Lung (tissue), 13 donors: ENCODE data around the gene RNF225. TPM values are rescaled to one million over a fixed set of nuclear protein-coding genes. Genes with fewer than 3 reads are reported as not detected.
"Not testable (repeated sequence)": the region's sequence is repeated elsewhere in the genome, so short reads cannot be mapped to it uniquely, and the experiment has no call there.

Experiments
- ATAC-seq: fragments of 200-7000 bp; cut with Tn5 transposase; one replicate; pipeline ENCODE4 v1.9.1; 2020; ENCODE audit warnings: moderate number of reproducible peaks; ENCODE audit not compliant: insufficient read depth, low FRiP score
- DNase-seq, 3 donors: peaks; one replicate each; pipeline ENCODE4 v3.0.0-alpha.2; 2013 to 2017
- H3K27ac ChIP-seq, 2 donors: one replicate each; pipeline ENCODE4 v1.5.1; 2013; ENCODE audit warnings: mild to moderate bottlenecking in 2 of 2, moderate library complexity in 2 of 2, control low read depth in 1 of 2, inconsistent platforms in 1 of 2, low read depth in 1 of 2, low read length in 1 of 2
- H3K27me3 ChIP-seq, 3 donors: one replicate each; pipeline ENCODE4 v1.5.1; 2013; ENCODE audit warnings: low read length in 2 of 3; ENCODE audit not compliant: control insufficient read depth in 3 of 3, insufficient read depth in 3 of 3
- H3K36me3 ChIP-seq, 4 donors: one replicate each; pipeline ENCODE4 v1.5.1; 2013; ENCODE audit warnings: low read length in 4 of 4, mild to moderate bottlenecking in 1 of 4, moderate library complexity in 1 of 4; ENCODE audit not compliant: control insufficient read depth in 4 of 4, insufficient read depth in 4 of 4
- H3K4me1 ChIP-seq, 5 donors: one replicate each; pipeline ENCODE4 v1.5.1; 2013; ENCODE audit warnings: low read length in 5 of 5, mild to moderate bottlenecking in 2 of 5, moderate library complexity in 1 of 5; ENCODE audit not compliant: control insufficient read depth in 5 of 5, insufficient read depth in 5 of 5
- H3K4me3 ChIP-seq: one replicate; pipeline ENCODE4 v1.5.1; 2013; ENCODE audit warnings: mild to moderate bottlenecking, control low read depth, moderate library complexity
- H3K9ac ChIP-seq, 2 donors: one replicate each; pipeline ENCODE4 v1.5.1; 2013; ENCODE audit warnings: low read length in 2 of 2, control low read depth in 1 of 2; ENCODE audit not compliant: insufficient read depth in 1 of 2
- H3K9me3 ChIP-seq, 4 donors: one replicate each; pipeline ENCODE4 v1.5.1; 2013; ENCODE audit warnings: low read length in 3 of 4, mild to moderate bottlenecking in 1 of 4, moderate library complexity in 1 of 4; ENCODE audit not compliant: control insufficient read depth in 4 of 4, insufficient read depth in 3 of 4
- CTCF ChIP-seq: IDR thresholded peaks from 2 replicates; pipeline ENCODE4 v1.5.1; 2012; ENCODE audit warnings: mild to moderate bottlenecking; ENCODE audit errors: control extremely low read depth, extremely low read depth
- WGBS, 2 donors: extraction: QIAGEN DNeasy Blood & Tissue Kit; methylation state at CpG; one replicate each; pipeline ENCODE4 v1.1.7; 2013; 5-methylcytosine and 5-hydroxymethylcytosine counted together
- polyA plus RNA-seq, 2 donors: library from polyadenylated mRNA; stranded (reverse); fragments of 200-250 nt; gene quantifications; one replicate each; pipeline ENCODE4 v1.2.1, GENCODE V29; 2013
- small RNA-seq: library from RNA; depleted of rRNA; stranded (forward); fragments of <200 nt; gene quantifications from one replicate; pipeline ENCODE3, GENCODE V24; 2014; ENCODE audit warnings: low replicate concordance
- total RNA-seq, 2 donors: library from RNA; depleted of rRNA in 1 of 2; stranded (reverse); fragments of >200 nt in 1 of 2; gene quantifications; one replicate each; pipeline ENCODE4 v1.2.1, GENCODE V29; 2014 to 2021
- donor health status: control.
- donor health status: control.
- donor health status: Bipolar disorder and iron deficiency.
- donor health status: healthy.
- donor health status: DM: yes; HTN: yes; CAD: no.

Gene RNF225
- total and polyA plus RNA-seq, 4 donors = 0.14 to 1.5 (median 0.26) TPM; not detected in 1

- peaks cover 0 to 35% (median 21%) of the 10 kb centered on the region in 4 donors for H3K9me3 ChIP-seq
- peaks cover 0 to 13% (median 0%) of the 10 kb centered on the region in 5 donors for H3K4me1 ChIP-seq
- ATAC-seq = peak; percentile 95
- peak within 1 kb of the TSS; percentile 48 to 83 for H3K9ac ChIP-seq
- TF ChIP-seq CTCF = no peak
- 6 to 8% methylated on average over 59 of the region's 59 CpGs for WGBS, 2 donors
- DNase-seq = peak; percentile 99 to 100 (median 100)
- H3K36me3 ChIP-seq = peaks cover 8 to 32% (median 22%) of the 10 kb centered on the region in 4 donors
- H3K4me3 ChIP-seq = peak within 1 kb of the TSS; percentile 87
- H3K27me3 ChIP-seq = peaks cover 0 to 5% (median 2%) of the 10 kb centered on the region in 3 donors
- H3K27ac ChIP-seq = peak within 1 kb of the TSS; percentile 46 to 91
Observed at GRCh38 chr19:58439576-58440554, 44.4 kb downstream of the RNF225 start, which contains the start of gene ZNF132. Gene ZNF132, minus strand, starts transcription at chr19:58440153. Its CDS starts 332 bp downstream, at chr19:58439821.

- Histone ChIP-seq H3K36me3 (peaks cover 4 to 26% (median 16%) of the 10 kb centered on the region in 4 donors), H3K4me1 (peaks cover 0 to 13% (median 0%) of the 10 kb centered on the region in 5 donors), H3K27me3 (peaks cover 0 to 5% (median 2%) of the 10 kb centered on the region in 3 donors), H3K4me3 (peak overlapping the region; percentile 38), H3K9ac (no peak overlapping the region), H3K9me3 (peaks cover 0 to 28% (median 16%) of the 10 kb centered on the region in 4 donors), H3K27ac (peak overlapping the region; percentile 46 to 91)
- WGBS, 2 donors = 13 to 18% methylated on average over 31 of the region's 31 CpGs
- TF ChIP-seq CTCF = no peak
- DNase-seq (peak in 1 of 3 donors; percentile 16), ATAC-seq (no peak)
Observed at GRCh38 chr19:58440556-58440955, 45.1 kb downstream of the RNF225 start.

- WGBS, 2 donors = 88 to 95% methylated on average over 7 of the region's 7 CpGs
Observed at GRCh38 chr19:58442986-58443385, 47.5 kb downstream of the RNF225 start.

More at GRCh38 chr19:58442986-58443385, 47.5 kb downstream of the RNF225 start:
- not testable (repeated sequence) for H3K9ac ChIP-seq, H3K36me3 ChIP-seq, DNase-seq, H3K4me3 ChIP-seq, H3K27ac ChIP-seq, ATAC-seq, H3K27me3 ChIP-seq, H3K9me3 ChIP-seq
- peaks cover 0 to 13% (median 0%) of the 10 kb centered on the region in 5 donors for H3K4me1 ChIP-seq

Small RNA genes lying within 50 kb of the gene (small RNA-seq; reads per million reads assigned to genes)
- gene MIR4754 = not detected
- not detected for gene RNA5SP473

Other genes with a start within 250 kb of the RNF225 start
- gene ZNF329, start 244.9 kb upstream of the RNF225 start, total RNA-seq = 10 to 100 TPM in 1 of 2 donors, 1 to 10 TPM in 1; 9.0 to 20.0 TPM
- gene ZNF329, start 244.9 kb upstream of the RNF225 start, polyA plus RNA-seq = 1 to 10 TPM; 2.3 to 3.9 TPM
- 10 to 100 TPM; 27.8 to 29.6 TPM for gene ZNF274, start 212.6 kb upstream of the RNF225 start, total RNA-seq
- 10 to 100 TPM; 10.2 to 24.2 TPM for gene ZNF274, start 212.6 kb upstream of the RNF225 start, polyA plus RNA-seq
- 10 to 100 TPM; 19.7 to 41.6 TPM for gene ZNF544, start 166.7 kb upstream of the RNF225 start, total RNA-seq
- 10 to 100 TPM in 1 of 2 donors, 1 to 10 TPM in 1; 9.6 to 13.8 TPM for gene ZNF544, start 166.7 kb upstream of the RNF225 start, polyA plus RNA-seq
- gene ZNF8, start 116.7 kb upstream of the RNF225 start, total RNA-seq = 1 to 10 TPM; 5.2 to 8.0 TPM
- gene ZNF8, start 116.7 kb upstream of the RNF225 start, polyA plus RNA-seq = 1 to 10 TPM; 1.2 to 1.8 TPM
- gene ERVK3-1, start 90.3 kb upstream of the RNF225 start, total RNA-seq = 10 to 100 TPM; 31.8 to 58.8 TPM
- 10 to 100 TPM; 38.0 to 38.1 TPM for gene ERVK3-1, start 90.3 kb upstream of the RNF225 start, polyA plus RNA-seq
- gene ZSCAN22, start 68.7 kb upstream of the RNF225 start, total RNA-seq = 1 to 10 TPM; 3.7 TPM
- gene ZSCAN22, start 68.7 kb upstream of the RNF225 start, polyA plus RNA-seq = 1 to 10 TPM in 1 of 2 donors, under 1 TPM in 1; 0.93 to 1.1 TPM
- 10 to 100 TPM in 1 of 2 donors, 1 to 10 TPM in 1; 1.2 to 16.4 TPM for gene A1BG, start 42.2 kb upstream of the RNF225 start, total RNA-seq
- gene A1BG, start 42.2 kb upstream of the RNF225 start, polyA plus RNA-seq = 10 to 100 TPM; 20.9 to 53.4 TPM
- gene ZNF497, start 32.9 kb upstream of the RNF225 start, total RNA-seq = 1 to 10 TPM; 3.5 to 3.8 TPM
- 1 to 10 TPM in 1 of 2 donors, under 1 TPM in 1; 0.97 to 1.3 TPM for gene ZNF497, start 32.9 kb upstream of the RNF225 start, polyA plus RNA-seq
- gene ZNF837, start 14.6 kb upstream of the RNF225 start, total RNA-seq = 1 to 10 TPM; 2.5 to 3.2 TPM
- 1 to 10 TPM; 1.7 to 2.9 TPM for gene ZNF837, start 14.6 kb upstream of the RNF225 start, polyA plus RNA-seq
- 1,000 to 10,000 TPM in 1 of 2 donors, 100 to 1,000 TPM in 1; 927 to 1,036 TPM for gene RPS5, start 8.4 kb upstream of the RNF225 start, total RNA-seq
- gene RPS5, start 8.4 kb upstream of the RNF225 start, polyA plus RNA-seq = 1,000 to 10,000 TPM; 1,145 to 1,802 TPM
- gene ZNF584, start 13.0 kb downstream of the RNF225 start, total RNA-seq = 10 to 100 TPM; 14.4 to 16.9 TPM
- gene ZNF584, start 13.0 kb downstream of the RNF225 start, polyA plus RNA-seq = 10 to 100 TPM in 1 of 2 donors, 1 to 10 TPM in 1; 6.0 to 13.1 TPM
- 1 to 10 TPM; 4.4 to 7.4 TPM for gene ZNF132, start 44.5 kb downstream of the RNF225 start, total RNA-seq
- 1 to 10 TPM; 1.0 to 1.4 TPM for gene ZNF132, start 44.5 kb downstream of the RNF225 start, polyA plus RNA-seq
- 1 to 10 TPM; 8.2 to 9.3 TPM for gene ZNF324B, start 56.0 kb downstream of the RNF225 start, total RNA-seq
- 1 to 10 TPM; 2.8 to 3.9 TPM for gene ZNF324B, start 56.0 kb downstream of the RNF225 start, polyA plus RNA-seq
- gene ZNF324, start 71.4 kb downstream of the RNF225 start, total RNA-seq = 10 to 100 TPM; 12.4 to 13.9 TPM
- gene ZNF324, start 71.4 kb downstream of the RNF225 start, polyA plus RNA-seq = 1 to 10 TPM; 4.6 to 5.3 TPM
- 10 to 100 TPM; 12.5 to 12.9 TPM for gene ZNF446, start 80.7 kb downstream of the RNF225 start, total RNA-seq
- 1 to 10 TPM; 8.3 to 9.5 TPM for gene ZNF446, start 80.7 kb downstream of the RNF225 start, polyA plus RNA-seq
- 10 to 100 TPM in 1 of 2 donors, 1 to 10 TPM in 1; 7.9 to 11.3 TPM for gene SLC27A5, start 116.3 kb downstream of the RNF225 start, total RNA-seq
- 10 to 100 TPM; 14.6 to 19.0 TPM for gene SLC27A5, start 116.3 kb downstream of the RNF225 start, polyA plus RNA-seq
- gene ZBTB45, start 124.2 kb downstream of the RNF225 start, total RNA-seq = 10 to 100 TPM in 1 of 2 donors, 1 to 10 TPM in 1; 6.0 to 20.2 TPM
- 1 to 10 TPM; 7.7 to 9.6 TPM for gene ZBTB45, start 124.2 kb downstream of the RNF225 start, polyA plus RNA-seq
- gene TRIM28, start 148.4 kb downstream of the RNF225 start, total RNA-seq = 100 to 1,000 TPM; 171 to 250 TPM
- gene TRIM28, start 148.4 kb downstream of the RNF225 start, polyA plus RNA-seq = 100 to 1,000 TPM; 175 to 188 TPM
- 100 to 1,000 TPM in 1 of 2 donors, 10 to 100 TPM in 1; 87.7 to 156 TPM for gene CHMP2A, start 159.4 kb downstream of the RNF225 start, total RNA-seq
- 100 to 1,000 TPM; 227 to 309 TPM for gene CHMP2A, start 159.4 kb downstream of the RNF225 start, polyA plus RNA-seq
- 10 to 100 TPM; 25.9 to 55.6 TPM for gene UBE2M, start 163.0 kb downstream of the RNF225 start, total RNA-seq
- 10 to 100 TPM; 55.7 to 60.7 TPM for gene UBE2M, start 163.0 kb downstream of the RNF225 start, polyA plus RNA-seq
- gene MZF1, start 177.7 kb downstream of the RNF225 start, total RNA-seq = 10 to 100 TPM; 28.4 to 37.5 TPM
- 10 to 100 TPM; 19.2 to 31.7 TPM for gene MZF1, start 177.7 kb downstream of the RNF225 start, polyA plus RNA-seq